ENCODE results near the gene MTHFD1L.
"Not testable (repeated sequence)": the region's sequence is repeated elsewhere in the genome, so short reads cannot be mapped to it uniquely, and the experiment has no call there.

The MTHFD1L gene

GRCh38 chr6:151107897-151108427 is 242.5 kb downstream of the MTHFD1L start:
- TF ChIP-seq ZNF274 (IDR thresholded peaks at IDR 0.05; ENCODE audit: low read depth, low read length) (no peak), YY1 (IDR thresholded peaks at IDR 0.05; ENCODE audit: insufficient read depth, insufficient read length) (no peak), SUZ12 (IDR thresholded peaks at IDR 0.05; ENCODE audit: extremely low read depth, insufficient read depth, insufficient read length) (no peak)
- DNase-seq (ENCODE audit: low read depth, low spot score): no peak
- no peaks in the 10 kb centered on the region for H3K4me1 ChIP-seq (ENCODE audit: insufficient read depth, insufficient read length)
- no peak overlapping the region for H3K4me3 ChIP-seq (ENCODE audit: insufficient read length, low read depth)
- no peaks in the 10 kb centered on the region for H3K27me3 ChIP-seq (ENCODE audit: insufficient read depth, insufficient read length)
- H3K9ac ChIP-seq (ENCODE audit: insufficient read length, low read depth): no peak overlapping the region
- no peaks in the 10 kb centered on the region for H3K9me3 ChIP-seq (ENCODE audit: insufficient read depth, low read length)
- peaks cover 5% of the 10 kb centered on the region for H3K36me3 ChIP-seq (ENCODE audit: insufficient read depth, insufficient read length, low read length)

- no peak for DNase-seq (ENCODE audit: low read depth, low spot score)
- no peaks in the 10 kb centered on the region for H3K4me1 ChIP-seq (ENCODE audit: insufficient read depth, insufficient read length)
- no peaks in the 10 kb centered on the region for H3K27me3 ChIP-seq (ENCODE audit: insufficient read depth, insufficient read length)
- no peak overlapping the region for H3K9ac ChIP-seq (ENCODE audit: insufficient read length, low read depth)
- H3K9me3 ChIP-seq (ENCODE audit: insufficient read depth, low read length): no peaks in the 10 kb centered on the region
- no peak overlapping the region for H3K4me3 ChIP-seq (ENCODE audit: insufficient read length, low read depth)
- H3K36me3 ChIP-seq (ENCODE audit: insufficient read depth, insufficient read length, low read length): peaks cover under 1% of the 10 kb centered on the region
- TF ChIP-seq YY1 (IDR thresholded peaks at IDR 0.05; ENCODE audit: insufficient read depth, insufficient read length): no peak
- TF ChIP-seq SUZ12 (IDR thresholded peaks at IDR 0.05; ENCODE audit: extremely low read depth, insufficient read depth, insufficient read length): no peak
- TF ChIP-seq ZNF274 (IDR thresholded peaks at IDR 0.05; ENCODE audit: low read depth, low read length): no peak
Observed at GRCh38 chr6:151108548-151108947, 243.0 kb downstream of the MTHFD1L start.

- DNase-seq (ENCODE audit: low read depth, low spot score): no peak
- no peaks in the 10 kb centered on the region for H3K27me3 ChIP-seq (ENCODE audit: insufficient read depth, insufficient read length)
- no peak overlapping the region for H3K4me3 ChIP-seq (ENCODE audit: insufficient read length, low read depth)
- H3K4me1 ChIP-seq (ENCODE audit: insufficient read depth, insufficient read length): no peaks in the 10 kb centered on the region
- H3K36me3 ChIP-seq (ENCODE audit: insufficient read depth, insufficient read length, low read length): no peaks in the 10 kb centered on the region
- TF ChIP-seq YY1 (IDR thresholded peaks at IDR 0.05; ENCODE audit: insufficient read depth, insufficient read length) (no peak), SUZ12 (IDR thresholded peaks at IDR 0.05; ENCODE audit: extremely low read depth, insufficient read depth, insufficient read length) (no peak), ZNF274 (IDR thresholded peaks at IDR 0.05; ENCODE audit: low read depth, low read length) (no peak)
- H3K9ac ChIP-seq (ENCODE audit: insufficient read length, low read depth): no peak overlapping the region
- H3K9me3 ChIP-seq (ENCODE audit: insufficient read depth, low read length): no peaks in the 10 kb centered on the region
Observed at GRCh38 chr6:151109361-151109760, 243.9 kb downstream of the MTHFD1L start.

GRCh38 chr6:151109869-151110575 is 244.5 kb downstream of the MTHFD1L start:
- no peaks in the 10 kb centered on the region for H3K9me3 ChIP-seq (ENCODE audit: insufficient read depth, low read length)
- no peaks in the 10 kb centered on the region for H3K4me1 ChIP-seq (ENCODE audit: insufficient read depth, insufficient read length)
- H3K27me3 ChIP-seq (ENCODE audit: insufficient read depth, insufficient read length): no peaks in the 10 kb centered on the region
- DNase-seq (ENCODE audit: low read depth, low spot score): no peak
- no peak for TF ChIP-seq YY1 (IDR thresholded peaks at IDR 0.05; ENCODE audit: insufficient read depth, insufficient read length)
- TF ChIP-seq SUZ12 (IDR thresholded peaks at IDR 0.05; ENCODE audit: extremely low read depth, insufficient read depth, insufficient read length): no peak
- no peak overlapping the region for H3K9ac ChIP-seq (ENCODE audit: insufficient read length, low read depth)
- H3K4me3 ChIP-seq (ENCODE audit: insufficient read length, low read depth): no peak overlapping the region
- no peaks in the 10 kb centered on the region for H3K36me3 ChIP-seq (ENCODE audit: insufficient read depth, insufficient read length, low read length)

- no peak for TF ChIP-seq ZNF274 (IDR thresholded peaks at IDR 0.05; ENCODE audit: low read depth, low read length)
- no peak for TF ChIP-seq YY1 (IDR thresholded peaks at IDR 0.05; ENCODE audit: insufficient read depth, insufficient read length)
- no peak for TF ChIP-seq SUZ12 (IDR thresholded peaks at IDR 0.05; ENCODE audit: extremely low read depth, insufficient read depth, insufficient read length)
- Histone ChIP-seq H3K9me3 (ENCODE audit: insufficient read depth, low read length) (no peaks in the 10 kb centered on the region), H3K4me1 (ENCODE audit: insufficient read depth, insufficient read length) (no peaks in the 10 kb centered on the region), H3K27me3 (ENCODE audit: insufficient read depth, insufficient read length) (no peaks in the 10 kb centered on the region), H3K9ac (ENCODE audit: insufficient read length, low read depth) (no peak overlapping the region), H3K36me3 (ENCODE audit: insufficient read depth, insufficient read length, low read length) (no peaks in the 10 kb centered on the region), H3K4me3 (ENCODE audit: insufficient read length, low read depth) (no peak overlapping the region)
- no peak for DNase-seq (ENCODE audit: low read depth, low spot score)
Observed at GRCh38 chr6:151110576-151110905, 245.0 kb downstream of the MTHFD1L start.

- no peaks in the 10 kb centered on the region for H3K36me3 ChIP-seq (ENCODE audit: insufficient read depth, insufficient read length, low read length)
- H3K27me3 ChIP-seq (ENCODE audit: insufficient read depth, insufficient read length): no peaks in the 10 kb centered on the region
- no peaks in the 10 kb centered on the region for H3K4me1 ChIP-seq (ENCODE audit: insufficient read depth, insufficient read length)
- DNase-seq (ENCODE audit: low read depth, low spot score): no peak
- no peaks in the 10 kb centered on the region for H3K9me3 ChIP-seq (ENCODE audit: insufficient read depth, low read length)
- no peak overlapping the region for H3K4me3 ChIP-seq (ENCODE audit: insufficient read length, low read depth)
- no peak for TF ChIP-seq YY1 (IDR thresholded peaks at IDR 0.05; ENCODE audit: insufficient read depth, insufficient read length)
- TF ChIP-seq SUZ12 (IDR thresholded peaks at IDR 0.05; ENCODE audit: extremely low read depth, insufficient read depth, insufficient read length): no peak
- no peak for TF ChIP-seq ZNF274 (IDR thresholded peaks at IDR 0.05; ENCODE audit: low read depth, low read length)
- H3K9ac ChIP-seq (ENCODE audit: insufficient read length, low read depth): no peak overlapping the region
Observed at GRCh38 chr6:151111670-151112069, 246.2 kb downstream of the MTHFD1L start.

- H3K4me3 ChIP-seq (ENCODE audit: insufficient read length, low read depth): no peak overlapping the region
- no peak for DNase-seq (ENCODE audit: low read depth, low spot score)
- H3K9ac ChIP-seq (ENCODE audit: insufficient read length, low read depth): no peak overlapping the region
- H3K4me1 ChIP-seq (ENCODE audit: insufficient read depth, insufficient read length): no peaks in the 10 kb centered on the region
- no peak for TF ChIP-seq ZNF274 (IDR thresholded peaks at IDR 0.05; ENCODE audit: low read depth, low read length)
- no peak for TF ChIP-seq SUZ12 (IDR thresholded peaks at IDR 0.05; ENCODE audit: extremely low read depth, insufficient read depth, insufficient read length)
- no peak for TF ChIP-seq YY1 (IDR thresholded peaks at IDR 0.05; ENCODE audit: insufficient read depth, insufficient read length)
- H3K36me3 ChIP-seq (ENCODE audit: insufficient read depth, insufficient read length, low read length): no peaks in the 10 kb centered on the region
- H3K27me3 ChIP-seq (ENCODE audit: insufficient read depth, insufficient read length): no peaks in the 10 kb centered on the region
- H3K9me3 ChIP-seq (ENCODE audit: insufficient read depth, low read length): no peaks in the 10 kb centered on the region
Observed at GRCh38 chr6:151112130-151112529, 246.6 kb downstream of the MTHFD1L start.

GRCh38 chr6:151112884-151113283 is 247.4 kb downstream of the MTHFD1L start:
- DNase-seq (ENCODE audit: low read depth, low spot score); H3K4me3 ChIP-seq (ENCODE audit: insufficient read length, low read depth); H3K9ac ChIP-seq (ENCODE audit: insufficient read length, low read depth); H3K9me3 ChIP-seq (ENCODE audit: insufficient read depth, low read length); H3K4me1 ChIP-seq (ENCODE audit: insufficient read depth, insufficient read length); H3K27me3 ChIP-seq (ENCODE audit: insufficient read depth, insufficient read length); H3K36me3 ChIP-seq (ENCODE audit: insufficient read depth, insufficient read length, low read length): not testable (repeated sequence)

Measured in NT2/D1 (cell line).